K562 (cell line): ENCODE measurements around the gene IRX1.

ENCODE experiments used
- JUN ChIP-seq, 2 experiments: sonication (generic) in 1 of 2; formaldehyde crosslinking in 1 of 2; IDR thresholded peaks; 2 replicates each; pipeline versions ENCODE4 v1.6.1 to v1.8.0; 2012 to 2022; ENCODE audit warnings: borderline replicate concordance in 2 of 2, mild to moderate bottlenecking in 2 of 2, improper control_type of control experiment in 1 of 2, low read depth in 1 of 2, low read length in 1 of 2, missing genetic modification reagents in 1 of 2
- MAZ ChIP-seq, 2 experiments: fragments of 450-650 bp in 1 of 2; sonication (generic) in 1 of 2; formaldehyde crosslinking; IDR thresholded peaks in 1 of 2; conservative IDR thresholded peaks in 1 of 2; 2 replicates each; pipeline versions ENCODE4 v1.4.0 to v1.5.0; 2020; ENCODE audit warnings: mild to moderate bottlenecking in 1 of 2, missing genetic modification reagents in 1 of 2
- NR1H2 ChIP-seq: sonication (generic); formaldehyde crosslinking; IDR thresholded peaks from 2 replicates; pipeline ENCODE4 v1.4.0; 2020; ENCODE audit warnings: mild to moderate bottlenecking, missing genetic modification reagents
- RAD51 ChIP-seq: fragments of 450-650 bp; IDR thresholded peaks from 2 replicates; pipeline ENCODE4 v1.7.1; 2016; ENCODE audit warnings: low read depth, mild to moderate bottlenecking, borderline replicate concordance
- RBM14 ChIP-seq: fragments of 200-400 bp; formaldehyde crosslinking; IDR thresholded peaks from 2 replicates; pipeline ENCODE4 v1.6.1; 2018; ENCODE audit warnings: low read depth, mild to moderate bottlenecking, low read length, moderate library complexity, borderline replicate concordance; ENCODE audit not compliant: insufficient read depth
- RNF2 ChIP-seq: sonication (generic); IDR thresholded peaks from 2 replicates; pipeline ENCODE4 v1.6.1; 2016
- TAF1 ChIP-seq: IDR thresholded peaks from 2 replicates; pipeline ENCODE4 v1.6.1; 2011; ENCODE audit warnings: mild to moderate bottlenecking, low read length, moderate library complexity; ENCODE audit not compliant: insufficient read depth, control insufficient read depth, severe bottlenecking; ENCODE audit errors: extremely low read depth
- ZNF282 ChIP-seq: sonication (generic); formaldehyde crosslinking; IDR thresholded peaks from 2 replicates; pipeline ENCODE4 v1.8.1; 2023; ENCODE audit warnings: missing genetic modification reagents
- ZNF354B ChIP-seq: fragments of 250-450 bp; sonication (Bioruptor Pico); IDR thresholded peaks from 2 replicates; pipeline ENCODE4 v1.4.0; 2020
- TF ChIP-seq, protein P1 (sequence below): sonication (generic); formaldehyde crosslinking; IDR thresholded peaks from 2 replicates; pipeline ENCODE4 v1.8.1; 2023; ENCODE audit warnings: mild to moderate bottlenecking, missing genetic modification reagents, moderate library complexity
- TF ChIP-seq, protein P2 (sequence below), 3 experiments: IDR thresholded peaks in 2 of 3; conservative IDR thresholded peaks in 1 of 3; 2 replicates each; pipeline ENCODE4 v1.5.1; 2011 to 2012; ENCODE audit warnings: low read length in 3 of 3, mild to moderate bottlenecking in 3 of 3, control low read depth in 2 of 3, improper control_type of control experiment in 1 of 3, inconsistent platforms in 1 of 3, low read depth in 1 of 3, mixed read lengths in 1 of 3, moderate library complexity in 1 of 3; ENCODE audit not compliant: insufficient read depth in 2 of 3
- TF ChIP-seq, protein P3 (sequence below): sonication (generic); formaldehyde crosslinking; IDR thresholded peaks from 2 replicates; pipeline ENCODE4 v1.8.0; 2022; ENCODE audit warnings: missing genetic modification reagents, mild to moderate bottlenecking, borderline replicate concordance

DNA sequence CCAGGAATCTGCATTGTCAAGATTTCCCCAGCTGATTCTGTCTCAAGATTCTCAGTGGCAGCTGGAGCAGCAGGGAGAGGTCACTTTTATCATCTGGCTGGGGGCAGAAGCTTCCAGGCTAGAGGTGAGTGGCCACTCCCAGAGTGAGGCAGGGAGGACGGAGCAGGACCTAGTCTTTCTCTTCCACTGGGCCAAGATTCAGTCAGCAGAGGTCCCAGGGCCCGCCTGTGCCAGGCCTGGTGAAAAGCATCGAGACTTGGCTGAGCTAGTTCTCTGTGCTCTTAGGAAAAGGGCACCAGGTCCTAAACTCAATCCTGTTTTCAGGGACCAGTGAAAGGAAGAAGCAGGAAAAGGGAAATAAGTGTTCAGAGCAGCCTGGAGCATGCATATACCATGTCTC lies 46.6 kb downstream of the IRX1 start:
- TF ChIP-seq TAF1 (no peak), ZNF282 (CRISPR knock-in tag) (no peak), RBM14 (no peak), RAD51 (no peak), NR1H2 (CRISPR knock-in tag) (no peak), MAZ (CRISPR knock-in tag; conservative IDR thresholded peaks at IDR 0.05 in 1 of 2, IDR thresholded peaks at IDR 0.05 in 1 of 2) (no peak), RNF2 (no peak), ZNF354B (CRISPR knock-in tag) (no peak), JUN (IDR thresholded peaks at IDR 0.05; ENCODE audit: borderline replicate concordance, low read depth, low read length) (no peak), JUN (CRISPR knock-in tag; IDR thresholded peaks at IDR 0.05; ENCODE audit: borderline replicate concordance) (no peak)
- TF ChIP-seq, protein P1, sequence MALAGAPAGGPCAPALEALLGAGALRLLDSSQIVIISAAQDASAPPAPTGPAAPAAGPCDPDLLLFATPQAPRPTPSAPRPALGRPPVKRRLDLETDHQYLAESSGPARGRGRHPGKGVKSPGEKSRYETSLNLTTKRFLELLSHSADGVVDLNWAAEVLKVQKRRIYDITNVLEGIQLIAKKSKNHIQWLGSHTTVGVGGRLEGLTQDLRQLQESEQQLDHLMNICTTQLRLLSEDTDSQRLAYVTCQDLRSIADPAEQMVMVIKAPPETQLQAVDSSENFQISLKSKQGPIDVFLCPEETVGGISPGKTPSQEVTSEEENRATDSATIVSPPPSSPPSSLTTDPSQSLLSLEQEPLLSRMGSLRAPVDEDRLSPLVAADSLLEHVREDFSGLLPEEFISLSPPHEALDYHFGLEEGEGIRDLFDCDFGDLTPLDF, result no peak
- TF ChIP-seq, protein P2, sequence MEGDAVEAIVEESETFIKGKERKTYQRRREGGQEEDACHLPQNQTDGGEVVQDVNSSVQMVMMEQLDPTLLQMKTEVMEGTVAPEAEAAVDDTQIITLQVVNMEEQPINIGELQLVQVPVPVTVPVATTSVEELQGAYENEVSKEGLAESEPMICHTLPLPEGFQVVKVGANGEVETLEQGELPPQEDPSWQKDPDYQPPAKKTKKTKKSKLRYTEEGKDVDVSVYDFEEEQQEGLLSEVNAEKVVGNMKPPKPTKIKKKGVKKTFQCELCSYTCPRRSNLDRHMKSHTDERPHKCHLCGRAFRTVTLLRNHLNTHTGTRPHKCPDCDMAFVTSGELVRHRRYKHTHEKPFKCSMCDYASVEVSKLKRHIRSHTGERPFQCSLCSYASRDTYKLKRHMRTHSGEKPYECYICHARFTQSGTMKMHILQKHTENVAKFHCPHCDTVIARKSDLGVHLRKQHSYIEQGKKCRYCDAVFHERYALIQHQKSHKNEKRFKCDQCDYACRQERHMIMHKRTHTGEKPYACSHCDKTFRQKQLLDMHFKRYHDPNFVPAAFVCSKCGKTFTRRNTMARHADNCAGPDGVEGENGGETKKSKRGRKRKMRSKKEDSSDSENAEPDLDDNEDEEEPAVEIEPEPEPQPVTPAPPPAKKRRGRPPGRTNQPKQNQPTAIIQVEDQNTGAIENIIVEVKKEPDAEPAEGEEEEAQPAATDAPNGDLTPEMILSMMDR (IDR thresholded peaks at IDR 0.05 in 2 of 3, conservative IDR thresholded peaks at IDR 0.05 in 1 of 3; ENCODE audit: insufficient read depth in 2 of 3, low read depth in 1 of 3, low read length in 3 of 3), result no peak
- TF ChIP-seq, protein P3, sequence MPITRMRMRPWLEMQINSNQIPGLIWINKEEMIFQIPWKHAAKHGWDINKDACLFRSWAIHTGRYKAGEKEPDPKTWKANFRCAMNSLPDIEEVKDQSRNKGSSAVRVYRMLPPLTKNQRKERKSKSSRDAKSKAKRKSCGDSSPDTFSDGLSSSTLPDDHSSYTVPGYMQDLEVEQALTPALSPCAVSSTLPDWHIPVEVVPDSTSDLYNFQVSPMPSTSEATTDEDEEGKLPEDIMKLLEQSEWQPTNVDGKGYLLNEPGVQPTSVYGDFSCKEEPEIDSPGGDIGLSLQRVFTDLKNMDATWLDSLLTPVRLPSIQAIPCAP (CRISPR knock-in tag), result no peak
